ENCODE measurements around the gene KLK7.

The KLK7 gene

GRCh38 chr19:51012661-51013190 is 29.0 kb upstream of the KLK7 start:
- no peak overlapping the region for H3K9ac ChIP-seq (ENCODE audit: low read depth in 1 of 2, low read length in 2 of 2)
- H3K27me3 ChIP-seq (ENCODE audit: control insufficient read depth in 2 of 2, insufficient read depth in 2 of 2, low read length in 2 of 2): peaks cover 22 to 23% of the 10 kb centered on the region in 2 donors
- H3K36me3 ChIP-seq (ENCODE audit: control insufficient read depth in 2 of 2, insufficient read depth in 2 of 2, low read length in 2 of 2): no peaks in the 10 kb centered on the region
- H3K4me3 ChIP-seq (ENCODE audit: low read length in 2 of 2): no peak overlapping the region
- no peaks in the 10 kb centered on the region for H3K9me3 ChIP-seq (ENCODE audit: control insufficient read depth in 2 of 2, low read length in 2 of 2)
- no peak overlapping the region for H3K27ac ChIP-seq (ENCODE audit: low read depth in 2 of 2, low read length in 2 of 2)
- H3K4me1 ChIP-seq (ENCODE audit: control insufficient read depth in 2 of 2, insufficient read depth in 2 of 2, low read length in 2 of 2): no peaks in the 10 kb centered on the region

- H3K4me3 ChIP-seq (ENCODE audit: low read length in 2 of 2): no peak overlapping the region
- no peak overlapping the region for H3K27ac ChIP-seq (ENCODE audit: low read depth in 2 of 2, low read length in 2 of 2)
- peaks cover 13 to 15% of the 10 kb centered on the region in 2 donors for H3K27me3 ChIP-seq (ENCODE audit: control insufficient read depth in 2 of 2, insufficient read depth in 2 of 2, low read length in 2 of 2)
- H3K4me1 ChIP-seq (ENCODE audit: control insufficient read depth in 2 of 2, insufficient read depth in 2 of 2, low read length in 2 of 2): no peaks in the 10 kb centered on the region
- H3K9ac ChIP-seq (ENCODE audit: low read depth in 1 of 2, low read length in 2 of 2): no peak overlapping the region
- H3K36me3 ChIP-seq (ENCODE audit: control insufficient read depth in 2 of 2, insufficient read depth in 2 of 2, low read length in 2 of 2): no peaks in the 10 kb centered on the region
- H3K9me3 ChIP-seq (ENCODE audit: control insufficient read depth in 2 of 2, low read length in 2 of 2): no peaks in the 10 kb centered on the region
Measured at GRCh38 chr19:51010066-51010795, 26.5 kb upstream of the KLK7 start.

GRCh38 chr19:51009061-51009891 is 25.6 kb upstream of the KLK7 start:
- H3K9me3 ChIP-seq (ENCODE audit: control insufficient read depth in 2 of 2, low read length in 2 of 2): no peaks in the 10 kb centered on the region
- no peaks in the 10 kb centered on the region for H3K4me1 ChIP-seq (ENCODE audit: control insufficient read depth in 2 of 2, insufficient read depth in 2 of 2, low read length in 2 of 2)
- no peak overlapping the region for H3K4me3 ChIP-seq (ENCODE audit: low read length in 2 of 2)
- no peak overlapping the region for H3K9ac ChIP-seq (ENCODE audit: low read depth in 1 of 2, low read length in 2 of 2)
- no peaks in the 10 kb centered on the region for H3K36me3 ChIP-seq (ENCODE audit: control insufficient read depth in 2 of 2, insufficient read depth in 2 of 2, low read length in 2 of 2)
- peaks cover 7% of the 10 kb centered on the region in 2 donors for H3K27me3 ChIP-seq (ENCODE audit: control insufficient read depth in 2 of 2, insufficient read depth in 2 of 2, low read length in 2 of 2)
- no peak overlapping the region for H3K27ac ChIP-seq (ENCODE audit: low read depth in 2 of 2, low read length in 2 of 2)

GRCh38 chr19:51007488-51007887 is 23.8 kb upstream of the KLK7 start:
- no peaks in the 10 kb centered on the region for H3K4me1 ChIP-seq (ENCODE audit: control insufficient read depth in 2 of 2, insufficient read depth in 2 of 2, low read length in 2 of 2)
- H3K27me3 ChIP-seq (ENCODE audit: control insufficient read depth in 2 of 2, insufficient read depth in 2 of 2, low read length in 2 of 2): peaks cover 2 to 7% of the 10 kb centered on the region in 2 donors
- no peaks in the 10 kb centered on the region for H3K36me3 ChIP-seq (ENCODE audit: control insufficient read depth in 2 of 2, insufficient read depth in 2 of 2, low read length in 2 of 2)
- H3K9ac ChIP-seq (ENCODE audit: low read depth in 1 of 2, low read length in 2 of 2): no peak overlapping the region
- H3K9me3 ChIP-seq (ENCODE audit: control insufficient read depth in 2 of 2, low read length in 2 of 2): no peaks in the 10 kb centered on the region
- no peak overlapping the region for H3K4me3 ChIP-seq (ENCODE audit: low read length in 2 of 2)
- no peak overlapping the region for H3K27ac ChIP-seq (ENCODE audit: low read depth in 2 of 2, low read length in 2 of 2)

- peaks cover 4 to 10% of the 10 kb centered on the region in 2 donors for H3K27me3 ChIP-seq (ENCODE audit: control insufficient read depth in 2 of 2, insufficient read depth in 2 of 2, low read length in 2 of 2)
- no peaks in the 10 kb centered on the region for H3K36me3 ChIP-seq (ENCODE audit: control insufficient read depth in 2 of 2, insufficient read depth in 2 of 2, low read length in 2 of 2)
- H3K27ac ChIP-seq (ENCODE audit: low read depth in 2 of 2, low read length in 2 of 2): no peak overlapping the region
- H3K9me3 ChIP-seq (ENCODE audit: control insufficient read depth in 2 of 2, low read length in 2 of 2): no peaks in the 10 kb centered on the region
- no peak overlapping the region for H3K4me3 ChIP-seq (ENCODE audit: low read length in 2 of 2)
- no peaks in the 10 kb centered on the region for H3K4me1 ChIP-seq (ENCODE audit: control insufficient read depth in 2 of 2, insufficient read depth in 2 of 2, low read length in 2 of 2)
- no peak overlapping the region for H3K9ac ChIP-seq (ENCODE audit: low read depth in 1 of 2, low read length in 2 of 2)
Measured at GRCh38 chr19:51006406-51006805, 22.7 kb upstream of the KLK7 start.

- Histone ChIP-seq H3K4me1 (ENCODE audit: control insufficient read depth in 2 of 2, insufficient read depth in 2 of 2, low read length in 2 of 2) (no peaks in the 10 kb centered on the region), H3K9ac (ENCODE audit: low read depth in 1 of 2, low read length in 2 of 2) (no peak overlapping the region), H3K27ac (ENCODE audit: low read depth in 2 of 2, low read length in 2 of 2) (no peak overlapping the region), H3K27me3 (ENCODE audit: control insufficient read depth in 2 of 2, insufficient read depth in 2 of 2, low read length in 2 of 2) (peaks cover 4 to 10% of the 10 kb centered on the region in 2 donors), H3K4me3 (ENCODE audit: low read length in 2 of 2) (no peak overlapping the region), H3K9me3 (ENCODE audit: control insufficient read depth in 2 of 2, low read length in 2 of 2) (no peaks in the 10 kb centered on the region), H3K36me3 (ENCODE audit: control insufficient read depth in 2 of 2, insufficient read depth in 2 of 2, low read length in 2 of 2) (no peaks in the 10 kb centered on the region)
Measured at GRCh38 chr19:51005248-51005647, 21.5 kb upstream of the KLK7 start.

GRCh38 chr19:51003316-51003715 is 19.6 kb upstream of the KLK7 start:
- Histone ChIP-seq H3K4me3 (ENCODE audit: low read length in 2 of 2) (no peak overlapping the region), H3K9me3 (ENCODE audit: control insufficient read depth in 2 of 2, low read length in 2 of 2) (no peaks in the 10 kb centered on the region), H3K27me3 (ENCODE audit: control insufficient read depth in 2 of 2, insufficient read depth in 2 of 2, low read length in 2 of 2) (peaks cover 4 to 7% of the 10 kb centered on the region in 2 donors), H3K36me3 (ENCODE audit: control insufficient read depth in 2 of 2, insufficient read depth in 2 of 2, low read length in 2 of 2) (no peaks in the 10 kb centered on the region), H3K9ac (ENCODE audit: low read depth in 1 of 2, low read length in 2 of 2) (no peak overlapping the region), H3K27ac (ENCODE audit: low read depth in 2 of 2, low read length in 2 of 2) (no peak overlapping the region), H3K4me1 (ENCODE audit: control insufficient read depth in 2 of 2, insufficient read depth in 2 of 2, low read length in 2 of 2) (no peaks in the 10 kb centered on the region)

GRCh38 chr19:51002542-51003311 is 19.0 kb upstream of the KLK7 start:
- Histone ChIP-seq H3K27ac (ENCODE audit: low read depth in 2 of 2, low read length in 2 of 2) (no peak overlapping the region), H3K36me3 (ENCODE audit: control insufficient read depth in 2 of 2, insufficient read depth in 2 of 2, low read length in 2 of 2) (no peaks in the 10 kb centered on the region), H3K9ac (ENCODE audit: low read depth in 1 of 2, low read length in 2 of 2) (no peak overlapping the region), H3K4me3 (ENCODE audit: low read length in 2 of 2) (no peak overlapping the region), H3K27me3 (ENCODE audit: control insufficient read depth in 2 of 2, insufficient read depth in 2 of 2, low read length in 2 of 2) (peaks cover 4 to 7% of the 10 kb centered on the region in 2 donors), H3K4me1 (ENCODE audit: control insufficient read depth in 2 of 2, insufficient read depth in 2 of 2, low read length in 2 of 2) (no peaks in the 10 kb centered on the region), H3K9me3 (ENCODE audit: control insufficient read depth in 2 of 2, low read length in 2 of 2) (no peaks in the 10 kb centered on the region)

- Histone ChIP-seq H3K36me3 (ENCODE audit: control insufficient read depth in 2 of 2, insufficient read depth in 2 of 2, low read length in 2 of 2) (no peaks in the 10 kb centered on the region), H3K27me3 (ENCODE audit: control insufficient read depth in 2 of 2, insufficient read depth in 2 of 2, low read length in 2 of 2) (peaks cover 3 to 7% of the 10 kb centered on the region in 2 donors), H3K9ac (ENCODE audit: low read depth in 1 of 2, low read length in 2 of 2) (no peak overlapping the region), H3K27ac (ENCODE audit: low read depth in 2 of 2, low read length in 2 of 2) (no peak overlapping the region), H3K9me3 (ENCODE audit: control insufficient read depth in 2 of 2, low read length in 2 of 2) (no peaks in the 10 kb centered on the region), H3K4me3 (ENCODE audit: low read length in 2 of 2) (no peak overlapping the region), H3K4me1 (ENCODE audit: control insufficient read depth in 2 of 2, insufficient read depth in 2 of 2, low read length in 2 of 2) (no peaks in the 10 kb centered on the region)
Measured at GRCh38 chr19:51002089-51002532, 18.4 kb upstream of the KLK7 start.
